Stromal cell of bone marrow (primary cell): ENCODE results near the gene CCDC69.

ENCODE experiments used
- DNase-seq: peaks from one replicate; pipeline ENCODE4 v3.0.0-alpha.2; 2012; ENCODE audit warnings: low read depth

Gene CCDC69

DNA sequence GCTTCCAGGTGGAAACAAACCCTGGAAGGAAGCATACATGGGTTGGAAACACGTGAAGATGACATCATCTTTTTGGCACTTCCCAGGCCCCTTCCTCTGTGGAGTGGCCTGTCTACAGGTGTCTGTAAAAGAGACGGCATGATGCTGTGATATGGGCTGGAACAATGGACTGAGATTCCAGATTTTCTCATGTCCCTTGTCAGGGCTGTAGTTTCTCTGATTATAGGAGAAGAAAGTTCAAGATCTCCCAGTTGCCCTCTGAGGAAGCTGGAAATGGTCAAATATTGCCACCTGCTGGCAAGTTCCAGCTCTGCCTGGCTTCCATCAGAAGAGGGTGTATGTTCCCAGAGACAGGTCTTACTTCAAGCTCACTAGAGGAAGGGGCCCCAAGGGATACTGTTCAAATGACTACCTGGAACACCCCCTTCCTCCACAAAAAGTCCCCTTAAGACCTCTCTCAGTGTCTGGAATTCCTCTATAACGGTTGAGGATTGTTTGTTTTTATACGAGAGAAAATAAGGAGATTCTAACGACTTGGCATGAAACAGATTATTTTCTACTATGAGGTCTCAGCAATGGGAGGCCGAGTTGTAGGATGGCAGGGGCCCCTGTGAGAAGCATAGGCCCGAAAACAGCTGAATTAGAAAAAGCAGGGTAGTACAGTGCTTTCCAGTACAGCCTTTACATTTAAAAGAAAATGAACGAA, 59.1 kb downstream of the CCDC69 start:
- peak; percentile 61 for DNase-seq

DNA sequence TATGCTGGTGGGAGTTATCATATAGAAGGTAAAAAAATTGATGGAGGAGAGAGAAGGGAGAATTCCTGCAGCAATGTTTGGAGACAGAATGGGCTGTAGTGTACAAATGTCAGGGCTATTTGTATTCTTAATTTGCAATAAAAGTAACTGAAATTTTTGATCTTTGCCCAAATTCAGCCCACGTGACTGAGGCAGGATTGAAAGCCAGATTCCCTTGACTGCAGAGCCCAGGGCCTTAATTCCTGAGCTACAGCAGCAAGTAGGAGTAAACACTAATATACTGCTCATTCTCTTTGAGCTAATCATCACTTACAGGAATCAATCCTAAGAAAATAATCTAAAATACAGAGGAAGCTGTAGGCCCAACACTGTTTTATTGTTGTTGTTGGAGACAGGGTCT, 61.1 kb downstream of the CCDC69 start:
- DNase-seq, result no peak

DNA sequence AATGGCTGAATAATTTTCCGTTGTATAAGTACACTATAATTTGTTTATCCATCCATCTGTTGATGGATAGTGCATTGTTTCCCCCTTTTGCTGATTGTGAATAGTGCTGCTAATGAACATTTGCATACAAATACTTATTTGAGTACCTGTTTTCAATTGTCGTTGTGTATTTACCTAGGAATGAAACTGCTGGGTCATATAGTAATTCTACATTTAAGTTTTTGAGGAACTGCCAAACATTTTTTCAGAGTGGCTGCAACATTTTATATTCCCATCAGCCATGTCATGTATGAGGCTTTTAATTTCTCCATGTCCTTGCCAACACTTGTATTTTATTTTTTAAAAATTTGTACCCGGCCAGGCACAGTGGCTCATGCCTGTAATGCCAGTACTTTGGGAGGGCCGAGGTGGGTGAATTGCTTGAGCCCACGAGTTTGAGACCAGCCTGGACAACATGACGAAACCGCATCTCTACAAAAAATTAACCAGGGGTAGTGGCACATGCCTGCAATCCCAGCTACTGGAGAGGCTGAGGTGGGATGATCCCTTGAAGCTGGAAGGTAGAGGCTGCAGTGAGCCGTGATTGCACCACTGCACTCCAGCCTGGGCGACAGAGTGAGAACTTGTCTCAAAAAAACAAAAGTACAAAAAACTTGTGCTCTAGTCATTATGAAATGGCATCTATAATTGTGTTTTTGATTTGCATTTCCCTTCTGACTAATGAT, 64.1 kb downstream of the CCDC69 start:
- DNase-seq, result no peak

DNA sequence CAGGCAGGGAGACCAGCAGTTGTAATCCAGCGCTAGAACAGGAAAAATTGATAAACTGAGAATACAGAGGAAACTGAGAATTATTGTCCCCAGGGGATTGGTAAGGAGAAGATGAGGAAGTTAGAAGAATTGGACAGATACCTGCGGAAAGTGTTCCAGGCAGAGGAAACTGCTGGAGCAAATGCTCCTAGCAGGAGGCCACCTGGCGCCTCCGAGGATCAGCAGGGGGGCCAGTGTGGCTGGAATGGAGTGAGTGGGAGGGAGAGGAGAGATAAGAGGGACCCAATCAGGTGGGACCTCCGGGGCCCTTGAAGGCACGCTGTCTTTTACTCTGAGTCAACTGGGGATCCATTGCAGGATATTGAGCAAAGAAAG, 65.6 kb downstream of the CCDC69 start:
- no peak for DNase-seq

DNA sequence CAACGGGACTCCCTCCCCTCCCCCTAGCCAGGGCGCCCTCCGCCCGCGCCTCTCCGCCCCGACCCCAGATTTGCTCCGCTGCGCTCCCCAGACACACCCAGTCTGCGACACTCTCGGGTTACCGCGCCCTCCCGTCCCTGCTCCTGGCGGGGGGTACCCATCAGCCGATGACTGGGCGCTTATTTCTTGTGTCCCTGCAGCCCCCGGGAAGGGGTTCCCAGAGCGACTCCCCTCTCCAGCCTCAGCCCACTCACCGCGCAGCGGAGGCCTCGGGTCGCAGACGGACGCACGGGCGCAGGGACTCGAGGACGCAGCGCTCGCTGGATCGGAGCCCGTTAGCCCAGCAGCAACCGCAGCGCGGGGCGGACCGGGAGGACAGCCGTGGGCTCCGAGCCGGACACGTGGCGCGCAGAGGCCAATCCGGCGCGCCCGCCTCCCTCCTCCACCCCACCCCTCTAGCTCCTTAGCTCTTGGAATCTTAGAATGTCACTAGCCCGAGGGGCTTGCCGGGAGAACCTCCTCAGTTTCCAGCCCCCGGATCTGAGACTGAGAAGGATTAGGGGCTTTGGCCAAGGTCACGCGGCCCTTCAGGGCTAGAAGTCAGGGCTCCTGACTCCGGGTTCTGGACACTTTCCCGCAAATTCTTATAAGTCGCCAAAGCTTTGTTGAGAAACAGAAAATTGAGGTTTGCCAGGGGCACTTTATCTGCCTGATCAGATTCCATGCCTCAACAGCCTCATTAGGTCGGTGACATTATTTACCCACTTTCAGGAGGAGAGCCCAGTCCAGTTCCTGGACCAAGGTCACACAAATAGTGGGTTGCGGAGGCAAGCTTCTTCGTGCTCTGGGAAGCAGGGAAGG, 66.2 kb downstream of the CCDC69 start, which contains the start of gene ANXA6:
Gene ANXA6 (minus strand): TSS at position 354 of the 861 bp plus-strand sequence. CDS start 9,878 bp downstream, outside the sequence.
- DNase-seq, result peak; percentile 64

DNA sequence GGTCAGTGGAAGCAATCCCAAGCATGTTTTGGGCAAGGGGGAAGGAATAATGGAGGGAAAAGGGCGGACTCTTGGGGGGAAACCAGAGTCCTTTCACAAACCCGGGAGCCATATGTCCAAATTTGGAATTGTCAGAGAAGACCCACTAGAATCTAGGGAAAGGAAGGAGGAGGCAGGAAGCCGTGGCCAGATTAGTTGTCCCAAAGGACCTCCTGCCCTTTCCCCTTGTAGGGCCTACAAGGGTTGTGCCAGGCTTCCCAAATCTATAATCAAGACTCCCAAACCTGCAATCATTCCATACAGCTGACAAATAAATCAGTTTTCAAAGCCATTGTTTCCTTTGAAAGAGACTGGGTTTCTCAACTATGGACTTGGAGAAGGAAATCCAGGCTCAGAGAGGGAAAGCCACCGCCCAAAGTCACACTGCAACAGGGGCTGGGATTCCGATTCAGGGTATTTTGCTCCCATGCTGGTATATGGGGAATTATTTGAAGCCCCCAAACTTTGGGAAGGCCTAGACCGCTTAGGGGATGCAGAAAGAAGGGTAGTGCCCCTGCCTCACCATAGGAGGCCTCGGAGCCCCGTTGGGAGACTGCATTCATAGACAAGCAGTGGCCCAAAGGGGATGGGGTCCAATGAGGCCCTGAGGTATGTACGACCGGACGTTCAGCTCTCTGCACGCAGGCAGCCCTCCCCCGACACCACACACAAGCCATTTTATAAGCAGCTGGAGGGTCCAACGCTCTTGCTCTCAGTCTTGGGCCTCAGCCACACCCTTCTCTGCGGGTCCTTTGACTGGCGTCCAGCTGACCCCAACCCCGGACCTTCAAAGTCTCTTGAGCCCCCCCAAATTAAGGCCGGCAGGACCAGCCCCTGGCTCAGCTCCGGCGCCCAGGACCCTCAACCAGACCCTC, 67.1 kb downstream of the CCDC69 start:
- DNase-seq, result no peak

DNA sequence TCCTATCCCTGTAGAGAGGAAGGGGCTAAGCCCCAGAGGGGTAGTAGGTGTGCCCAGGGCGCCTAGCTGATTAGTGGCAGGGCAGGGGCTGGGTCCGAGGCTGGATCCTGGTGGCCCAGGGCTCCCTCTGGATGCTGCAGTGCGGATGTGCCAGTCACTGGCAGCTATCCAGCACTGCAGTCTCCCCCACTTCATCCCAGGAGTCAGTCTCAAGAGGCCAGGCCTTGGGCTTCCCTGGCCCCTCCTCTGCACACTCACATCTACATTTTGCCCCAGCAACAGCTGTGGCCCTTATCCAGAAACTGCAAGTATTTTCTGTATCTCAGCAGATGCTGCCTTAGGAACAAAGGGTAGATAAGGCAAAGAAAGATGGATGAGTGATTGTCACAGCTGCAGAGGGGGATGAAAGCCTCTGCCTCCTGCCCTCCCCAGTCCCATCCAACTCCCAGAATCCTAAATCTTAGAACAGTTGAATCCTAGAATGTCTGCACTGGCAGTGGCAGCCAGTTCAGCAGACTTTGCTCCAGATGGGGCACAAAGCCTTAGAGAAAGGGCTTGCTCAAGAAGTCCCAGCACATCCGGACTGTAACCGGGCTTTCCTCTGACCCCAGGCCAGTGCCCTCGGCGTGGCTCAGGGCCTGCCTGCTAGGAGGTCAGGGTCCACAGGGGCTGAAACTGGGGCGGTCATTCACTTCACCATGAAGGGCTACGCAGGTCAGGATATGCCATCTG, 68.0 kb downstream of the CCDC69 start:
- DNase-seq, result no peak

DNA sequence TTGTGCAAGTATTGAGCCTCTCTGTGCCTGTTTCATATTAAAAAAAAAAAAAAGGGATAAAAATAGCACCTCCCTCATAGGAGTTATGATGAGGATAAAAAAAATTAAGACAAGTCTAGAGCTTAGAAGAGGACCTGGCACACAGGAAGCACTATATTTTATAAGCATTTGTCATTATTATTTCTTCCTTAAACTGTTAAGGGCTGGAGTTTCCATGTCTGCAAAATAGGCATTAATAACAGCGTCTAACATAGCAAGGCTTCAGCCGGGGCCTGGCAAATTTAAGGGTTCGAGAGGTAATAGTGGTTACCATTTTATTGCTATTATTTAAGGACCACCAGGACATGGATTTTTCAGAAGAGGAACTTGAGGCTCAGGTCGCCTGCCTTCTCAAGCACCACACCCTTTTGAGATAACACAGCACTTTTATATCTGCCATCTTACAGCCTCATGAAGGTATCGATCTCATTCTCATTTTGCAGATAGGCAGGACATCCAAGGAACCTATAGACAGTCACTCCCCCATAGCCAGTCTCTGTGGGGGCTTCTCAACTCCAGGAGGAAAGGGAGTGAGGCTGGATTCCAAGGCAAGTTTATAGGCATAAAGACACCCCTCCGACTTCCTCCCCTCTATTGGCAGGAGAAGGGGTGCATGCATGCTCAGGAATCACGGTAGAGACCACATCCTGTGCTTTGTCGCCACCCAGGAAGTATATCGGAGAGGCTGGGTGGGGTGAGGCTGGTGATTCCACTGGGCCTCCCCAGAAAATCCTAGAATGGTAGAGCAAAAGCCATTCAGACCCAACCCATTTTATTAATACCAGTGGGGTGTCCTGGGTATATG, 68.7 kb downstream of the CCDC69 start:
- no peak for DNase-seq

DNA sequence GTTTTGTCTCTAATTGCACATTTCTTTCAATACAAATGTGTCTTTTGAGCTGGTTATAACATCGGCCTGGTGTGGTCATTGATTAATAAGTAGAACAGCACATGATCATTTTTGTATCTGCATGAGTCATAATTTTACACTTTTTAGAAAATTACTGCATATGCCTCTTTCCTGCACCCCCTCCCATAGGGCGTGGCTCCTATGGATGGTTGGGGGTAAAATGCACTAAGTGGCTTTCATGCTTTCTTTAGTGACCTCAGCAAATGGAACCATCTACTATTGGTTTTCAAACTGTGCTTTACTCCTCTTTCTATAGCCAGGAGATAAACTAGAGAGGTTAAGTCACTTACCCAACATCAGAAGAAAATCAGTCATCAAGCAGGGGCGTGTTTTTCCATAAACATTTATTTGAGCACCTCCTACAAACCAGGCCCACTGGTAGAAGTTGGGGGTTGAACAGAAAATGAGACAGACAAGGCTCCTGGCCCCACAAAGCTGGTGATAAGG, 70.1 kb downstream of the CCDC69 start:
- DNase-seq, result no peak

DNA sequence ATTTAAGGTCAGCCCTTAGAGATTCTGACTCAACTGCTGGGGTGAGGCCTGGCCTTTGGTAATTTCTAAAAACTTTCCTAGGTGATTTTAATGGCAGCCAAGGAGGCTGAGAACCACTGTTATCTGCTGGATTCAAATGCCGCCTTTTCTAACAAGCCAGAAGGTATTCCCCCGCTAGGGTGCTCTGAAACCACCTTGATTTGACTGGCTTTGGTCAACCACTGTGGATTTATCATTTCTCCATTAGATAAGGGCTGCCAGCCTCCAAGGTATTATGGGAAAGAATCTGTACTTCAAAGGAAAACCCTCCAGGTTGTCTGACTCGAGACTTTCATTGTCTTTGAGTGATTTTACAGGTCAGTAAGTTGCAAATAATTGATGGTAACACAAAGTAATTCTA, 70.6 kb downstream of the CCDC69 start:
- DNase-seq, result no peak

DNA sequence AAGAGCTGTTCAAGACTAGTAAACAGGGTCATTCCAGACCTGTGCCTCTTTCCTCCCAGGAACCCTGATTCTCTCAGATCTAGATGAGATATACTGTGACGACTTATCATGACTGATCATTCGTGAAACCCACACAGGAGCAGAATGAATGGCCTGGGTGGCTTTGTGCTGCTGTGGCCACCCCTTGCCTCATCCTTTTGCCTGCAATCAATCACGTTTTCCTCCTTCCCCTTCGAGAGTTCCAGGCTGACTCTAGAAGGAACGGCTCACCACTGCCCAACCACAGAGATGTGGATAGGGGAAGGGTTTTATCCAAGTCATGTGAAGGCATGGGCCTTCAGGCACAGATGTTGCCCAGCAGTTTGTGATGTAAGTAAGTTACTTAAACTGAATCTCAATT, 72.1 kb downstream of the CCDC69 start:
- DNase-seq, result peak; percentile 58

DNA sequence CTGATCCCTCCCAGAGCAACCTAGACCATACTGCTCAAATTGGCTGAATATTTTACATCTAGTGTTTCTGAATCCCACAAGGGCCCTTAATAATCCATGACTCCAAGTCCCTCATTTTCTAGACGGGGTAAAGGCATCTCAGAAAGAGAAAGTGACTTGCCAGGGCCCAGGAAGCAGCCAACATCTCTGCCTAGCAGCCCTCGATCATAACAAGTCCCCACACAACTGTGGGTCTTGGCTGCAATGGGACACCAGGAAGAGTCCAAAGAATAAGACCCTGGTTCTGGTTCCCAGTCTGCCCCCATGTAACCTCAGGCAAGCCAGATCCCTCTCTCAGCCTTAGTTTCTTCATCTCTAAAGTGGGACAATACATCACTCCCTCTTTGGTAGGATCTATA, 72.6 kb downstream of the CCDC69 start:
- DNase-seq, result no peak

DNA sequence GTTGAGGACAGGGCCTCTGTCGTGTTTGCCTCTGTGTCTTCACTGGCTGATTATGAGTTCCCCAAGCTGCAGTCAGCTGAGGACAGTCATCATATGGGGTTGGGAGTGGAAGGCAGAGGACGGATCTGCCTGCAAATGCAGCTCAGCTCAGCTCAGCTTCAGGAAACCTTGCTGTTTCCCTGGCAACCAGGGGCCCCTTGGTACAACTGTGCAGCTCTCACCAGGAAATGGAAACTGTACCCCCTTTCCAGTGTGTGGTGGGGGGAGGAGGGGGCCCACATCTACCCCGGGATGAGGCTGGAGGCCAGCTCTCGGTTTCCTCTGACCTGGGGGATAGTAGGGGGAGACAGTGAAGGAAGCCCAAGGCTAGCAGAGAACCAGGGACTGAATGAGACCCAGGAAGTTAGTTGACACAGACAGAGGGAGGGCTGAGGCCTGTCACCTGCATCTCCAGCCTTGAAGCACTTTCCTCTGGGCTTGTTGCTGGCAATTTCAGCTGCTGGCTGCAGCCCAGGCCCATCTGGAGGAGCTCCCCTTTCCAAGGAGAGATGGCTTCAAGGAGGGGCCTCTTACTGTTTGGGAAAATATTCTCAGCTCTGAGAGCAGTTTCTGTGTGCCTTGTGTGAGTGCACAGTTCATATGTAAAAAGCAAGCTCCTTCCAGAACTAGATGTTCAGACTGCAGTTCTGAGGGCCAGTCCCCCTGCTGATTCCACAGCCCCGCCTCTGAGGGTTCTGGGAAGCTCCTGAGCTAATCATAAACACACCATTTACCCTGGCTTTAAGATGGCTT, 73.2 kb downstream of the CCDC69 start:
- no peak for DNase-seq

DNA sequence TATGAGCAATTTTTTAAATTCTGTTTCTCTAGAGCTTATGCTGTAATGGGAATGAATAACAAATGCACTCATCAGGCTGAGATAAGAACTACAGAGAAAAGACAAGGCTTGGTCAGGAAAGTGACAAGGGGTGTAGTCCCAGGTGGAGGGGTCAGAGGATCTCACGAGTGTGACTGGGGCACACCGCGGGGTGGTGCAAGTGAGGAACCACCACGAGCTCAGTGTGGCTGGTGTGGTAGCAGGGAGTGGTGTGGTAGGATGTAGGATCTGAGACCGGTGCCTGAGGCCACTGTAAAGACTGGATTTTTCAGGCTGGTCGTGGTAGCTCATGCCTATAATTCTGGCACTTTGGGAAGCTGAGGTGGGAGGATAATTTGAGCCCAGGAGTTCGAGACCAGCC, 75.3 kb downstream of the CCDC69 start:
- DNase-seq, result no peak

DNA sequence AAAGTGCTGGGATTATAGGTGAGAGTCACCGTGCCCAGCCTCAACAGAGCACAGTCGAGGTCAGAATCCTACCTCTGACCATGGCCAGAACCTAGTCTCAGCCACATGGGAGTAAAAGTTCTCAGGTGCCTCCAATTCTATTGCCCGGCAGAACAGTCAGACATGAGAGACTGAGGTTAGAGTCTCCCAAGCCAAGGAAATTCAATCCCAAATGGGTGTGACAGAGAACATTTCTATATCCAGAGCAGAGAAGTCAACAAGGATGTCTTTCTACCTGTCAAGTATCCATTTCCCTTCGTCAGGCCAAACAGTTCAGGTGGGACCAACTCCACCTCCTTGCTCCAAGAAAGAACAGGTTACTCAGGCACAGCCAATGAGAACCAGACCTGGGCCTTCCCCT, 76.9 kb downstream of the CCDC69 start:
- DNase-seq, result no peak

DNA sequence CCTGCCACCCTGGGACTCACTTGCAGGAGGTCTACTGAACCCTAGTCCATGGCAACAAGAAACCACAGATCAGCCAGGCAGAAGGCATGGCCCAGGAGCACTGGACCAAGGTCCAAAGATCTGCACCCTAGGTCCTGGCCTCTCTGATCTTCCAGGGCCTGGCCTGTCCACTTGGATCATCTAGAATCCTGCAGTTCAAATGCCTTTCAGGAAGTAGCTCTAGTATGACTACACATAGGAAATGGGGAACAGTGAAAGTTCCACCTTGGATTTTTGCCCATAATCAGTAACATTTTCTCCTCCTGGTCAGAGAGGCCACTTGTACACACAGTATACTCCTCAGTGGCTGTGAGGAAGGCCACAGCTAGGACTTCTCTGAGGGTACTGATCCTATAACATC, 77.8 kb downstream of the CCDC69 start:
- DNase-seq, result no peak

DNA sequence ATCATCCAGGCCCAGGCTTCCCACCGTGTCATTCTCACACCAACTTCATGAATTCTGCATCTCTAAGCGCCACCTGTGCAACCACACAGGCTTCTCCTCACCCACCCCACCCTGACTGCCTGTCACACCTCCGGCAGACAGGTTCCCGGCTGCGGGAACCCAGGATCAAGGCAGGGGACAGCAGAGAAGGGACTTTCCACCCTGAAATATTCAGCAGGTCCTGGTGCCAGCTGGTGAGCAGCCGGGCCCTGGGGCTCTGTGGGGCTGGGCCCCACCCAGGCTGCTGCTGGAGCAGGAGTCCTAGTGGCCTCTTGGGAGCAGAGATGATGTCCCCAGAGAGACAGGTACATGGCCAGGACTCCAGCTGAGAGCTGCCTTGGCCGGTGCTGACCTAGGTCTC, 79.0 kb downstream of the CCDC69 start:
- DNase-seq, result no peak

DNA sequence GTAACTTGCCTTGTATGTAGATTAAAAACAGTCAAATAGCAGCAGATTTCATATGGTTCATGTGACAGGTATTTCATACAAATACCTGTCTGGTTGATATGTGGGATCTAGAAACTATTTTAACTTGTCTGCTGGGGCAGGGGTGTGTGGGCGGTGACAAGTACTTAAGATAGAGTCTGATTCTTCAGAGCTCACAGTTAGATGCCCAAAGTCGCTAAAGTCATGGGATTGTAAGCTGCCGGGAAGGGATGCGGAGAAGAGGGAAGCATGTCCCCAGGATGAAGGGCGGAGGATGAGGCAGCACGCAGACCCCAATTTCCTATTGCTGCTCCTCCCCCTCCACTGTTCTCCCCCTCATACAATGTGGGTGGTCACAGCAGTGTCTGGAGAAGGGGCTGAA, 79.6 kb downstream of the CCDC69 start:
- DNase-seq, result no peak

DNA sequence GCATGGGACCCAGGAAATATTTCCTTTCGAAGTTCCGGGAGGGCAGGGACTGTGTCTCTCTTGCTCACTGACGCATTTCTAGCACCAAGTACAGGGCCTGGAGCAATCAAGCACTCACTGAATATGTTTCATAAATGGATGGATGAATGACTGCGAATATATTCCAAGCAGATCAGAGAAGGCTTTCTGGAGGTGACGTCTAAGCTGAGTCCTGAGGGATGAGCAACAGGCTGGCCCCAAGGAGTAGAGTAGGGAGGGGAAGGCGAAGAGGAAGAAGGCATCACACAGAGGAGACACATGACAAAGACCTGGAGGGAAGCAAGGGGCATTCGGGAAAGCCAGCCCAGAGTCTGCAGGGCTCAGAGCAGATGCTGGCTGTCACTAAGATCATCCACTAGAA, 80.2 kb downstream of the CCDC69 start:
- DNase-seq, result no peak
